ENCODE measurements around the gene LAMA5.

Gene LAMA5

DNA sequence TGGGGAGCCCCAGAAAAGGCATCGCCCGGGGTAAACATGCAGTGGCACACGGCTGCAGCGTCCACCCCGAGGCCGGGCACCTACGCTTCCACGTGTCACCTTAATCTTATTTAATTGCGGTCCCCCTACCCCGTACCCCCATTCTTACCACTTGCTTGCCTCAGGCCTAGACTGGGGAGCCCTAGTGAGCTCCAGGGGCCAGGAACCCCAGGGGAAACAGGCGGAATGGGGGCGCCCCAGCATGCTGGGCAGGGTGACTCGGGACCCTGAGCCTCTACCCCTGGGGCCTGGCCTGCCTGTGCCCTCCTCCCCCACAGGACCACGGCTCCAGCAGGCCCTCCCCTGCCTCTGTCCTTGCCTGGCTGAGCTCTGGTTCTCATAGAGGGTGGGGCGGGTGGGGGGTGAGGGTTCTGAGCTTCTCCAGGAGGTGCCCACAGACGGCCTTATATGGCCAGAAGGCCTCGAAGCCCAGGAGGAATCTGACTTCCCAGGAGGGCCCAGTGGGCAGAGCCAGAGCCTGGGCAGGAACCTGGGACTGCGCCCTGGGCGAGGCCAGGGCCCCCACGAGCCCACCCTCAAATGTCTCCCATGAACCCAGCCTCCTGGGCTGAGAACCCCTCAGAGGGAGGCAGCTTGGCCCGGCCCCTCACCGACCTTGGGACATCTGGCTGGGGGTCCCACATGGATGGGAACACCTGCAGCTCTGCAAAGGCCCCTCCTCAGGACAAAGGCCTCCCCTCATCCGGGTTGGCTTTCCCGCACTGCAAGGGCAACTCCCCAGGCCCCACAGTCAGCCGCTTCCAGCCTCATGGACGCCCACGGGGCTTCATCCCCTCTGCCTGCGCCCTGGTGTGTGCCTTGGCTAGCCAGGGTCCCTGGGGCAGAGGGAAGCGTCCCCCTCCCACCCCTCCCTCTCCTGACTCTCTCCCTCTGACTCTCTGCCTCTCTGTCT is 5.2 kb upstream of the LAMA5 start:
- H3K4me1 ChIP-seq (ENCODE audit: control insufficient read depth, insufficient read depth, low read length), result peaks cover 53% of the 10 kb centered on the region
- H3K4me3 ChIP-seq (ENCODE audit: low read length), result no peak overlapping the region
- no peak for DNase-seq (ENCODE audit: low read depth)
- H3K9me3 ChIP-seq (ENCODE audit: control insufficient read depth, low read length), result no peaks in the 10 kb centered on the region
- no peaks in the 10 kb centered on the region for H3K36me3 ChIP-seq (ENCODE audit: control insufficient read depth, insufficient read depth, low read length, severe bottlenecking)
- H3K27me3 ChIP-seq (replicated peaks; ENCODE audit: control insufficient read depth, insufficient read depth, low read length), result no peaks in the 10 kb centered on the region
- no peak overlapping the region for H3K9ac ChIP-seq (ENCODE audit: low read length)

DNA sequence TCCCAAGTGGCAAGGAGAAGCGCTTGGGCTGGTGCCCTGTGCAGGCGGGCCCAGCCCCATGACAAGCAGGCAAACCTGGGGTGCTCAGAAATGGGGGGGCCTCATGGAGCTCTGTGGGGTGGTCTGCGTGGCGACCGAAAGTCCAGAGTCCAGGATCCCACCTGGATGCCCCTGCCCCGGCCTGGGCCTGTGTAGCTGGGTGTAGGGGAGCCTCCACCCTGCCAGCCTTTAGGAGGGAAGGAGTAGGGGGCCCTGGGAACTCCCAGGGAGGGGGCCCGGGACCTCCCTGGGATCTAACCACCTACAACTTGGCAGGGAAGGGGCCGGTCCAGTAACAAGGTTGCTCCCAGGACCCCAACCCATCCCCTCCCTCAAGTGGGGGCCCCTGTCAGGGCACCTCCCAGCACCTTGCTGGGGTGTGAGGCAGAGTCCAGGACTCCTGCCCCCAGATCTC is 4.5 kb upstream of the LAMA5 start:
- H3K9ac ChIP-seq (ENCODE audit: low read length), result no peak overlapping the region
- H3K4me1 ChIP-seq (ENCODE audit: control insufficient read depth, insufficient read depth, low read length), result peaks cover 51% of the 10 kb centered on the region
- no peaks in the 10 kb centered on the region for H3K36me3 ChIP-seq (ENCODE audit: control insufficient read depth, insufficient read depth, low read length, severe bottlenecking)
- no peak overlapping the region for H3K4me3 ChIP-seq (ENCODE audit: low read length)
- no peaks in the 10 kb centered on the region for H3K9me3 ChIP-seq (ENCODE audit: control insufficient read depth, low read length)
- no peaks in the 10 kb centered on the region for H3K27me3 ChIP-seq (replicated peaks; ENCODE audit: control insufficient read depth, insufficient read depth, low read length)
- DNase-seq (ENCODE audit: low read depth), result no peak

GRCh38 chr20:62370807-62371587 is 3.9 kb upstream of the LAMA5 start:
- no peak for DNase-seq (ENCODE audit: low read depth)
- no peak overlapping the region for H3K4me3 ChIP-seq (ENCODE audit: low read length)
- H3K27me3 ChIP-seq (replicated peaks; ENCODE audit: control insufficient read depth, insufficient read depth, low read length), result no peaks in the 10 kb centered on the region
- H3K4me1 ChIP-seq (ENCODE audit: control insufficient read depth, insufficient read depth, low read length), result peaks cover 47% of the 10 kb centered on the region
- H3K9me3 ChIP-seq (ENCODE audit: control insufficient read depth, low read length), result no peaks in the 10 kb centered on the region
- H3K36me3 ChIP-seq (ENCODE audit: control insufficient read depth, insufficient read depth, low read length, severe bottlenecking), result no peaks in the 10 kb centered on the region
- H3K9ac ChIP-seq (ENCODE audit: low read length), result no peak overlapping the region

DNA sequence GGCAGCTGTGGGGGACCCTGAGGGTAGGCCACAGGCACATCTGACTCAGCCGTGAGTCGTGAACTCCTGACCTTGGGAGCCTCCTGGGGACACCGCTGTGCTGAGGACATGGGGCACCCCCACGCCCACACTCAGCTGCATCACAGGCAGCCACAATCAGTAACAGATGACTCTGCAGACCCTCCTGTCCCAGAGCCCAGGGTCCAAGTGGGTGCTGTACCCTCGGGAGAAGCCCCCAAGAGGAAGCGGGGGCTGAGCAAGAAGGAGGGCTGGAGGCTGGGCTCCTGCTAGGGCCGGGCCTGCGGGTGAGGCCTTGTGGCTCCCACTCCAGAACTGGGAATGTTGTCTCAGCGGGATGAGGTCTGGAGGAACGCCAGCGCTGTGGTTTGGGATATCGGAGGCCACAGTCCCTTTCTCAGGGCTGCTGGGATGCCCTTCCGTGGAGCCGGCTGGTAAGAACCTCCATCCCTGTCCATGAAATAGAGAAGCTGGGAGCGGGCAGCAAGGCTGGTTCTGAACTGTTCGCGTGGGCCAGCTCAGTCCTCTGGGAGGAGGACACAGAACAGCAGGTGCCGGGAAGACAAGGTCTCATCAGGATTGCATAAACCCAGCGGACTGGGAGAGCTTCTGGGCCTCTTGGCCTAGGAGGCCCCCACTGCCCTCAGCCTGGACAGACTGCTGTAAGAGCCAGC is 3.1 kb upstream of the LAMA5 start:
- peaks cover 41% of the 10 kb centered on the region for H3K4me1 ChIP-seq (ENCODE audit: control insufficient read depth, insufficient read depth, low read length)

GRCh38 chr20:62369815-62370114 is 2.7 kb upstream of the LAMA5 start:
- Histone ChIP-seq H3K4me1 (ENCODE audit: control insufficient read depth, insufficient read depth, low read length) (peaks cover 39% of the 10 kb centered on the region), H3K9ac (ENCODE audit: low read length) (no peak overlapping the region), H3K36me3 (ENCODE audit: control insufficient read depth, insufficient read depth, low read length, severe bottlenecking) (no peaks in the 10 kb centered on the region), H3K9me3 (ENCODE audit: control insufficient read depth, low read length) (no peaks in the 10 kb centered on the region), H3K27me3 (replicated peaks; ENCODE audit: control insufficient read depth, insufficient read depth, low read length) (no peaks in the 10 kb centered on the region), H3K4me3 (ENCODE audit: low read length) (no peak overlapping the region)
- DNase-seq (ENCODE audit: low read depth), result no peak

More for the DNA sequence above, 3.1 kb upstream of the LAMA5 start:
- peak; percentile 55 for DNase-seq (ENCODE audit: low read depth)
- Histone ChIP-seq H3K4me3 (ENCODE audit: low read length) (no peak overlapping the region), H3K27me3 (replicated peaks; ENCODE audit: control insufficient read depth, insufficient read depth, low read length) (no peaks in the 10 kb centered on the region), H3K9ac (ENCODE audit: low read length) (no peak overlapping the region), H3K9me3 (ENCODE audit: control insufficient read depth, low read length) (no peaks in the 10 kb centered on the region), H3K36me3 (ENCODE audit: control insufficient read depth, insufficient read depth, low read length, severe bottlenecking) (no peaks in the 10 kb centered on the region)

DNA sequence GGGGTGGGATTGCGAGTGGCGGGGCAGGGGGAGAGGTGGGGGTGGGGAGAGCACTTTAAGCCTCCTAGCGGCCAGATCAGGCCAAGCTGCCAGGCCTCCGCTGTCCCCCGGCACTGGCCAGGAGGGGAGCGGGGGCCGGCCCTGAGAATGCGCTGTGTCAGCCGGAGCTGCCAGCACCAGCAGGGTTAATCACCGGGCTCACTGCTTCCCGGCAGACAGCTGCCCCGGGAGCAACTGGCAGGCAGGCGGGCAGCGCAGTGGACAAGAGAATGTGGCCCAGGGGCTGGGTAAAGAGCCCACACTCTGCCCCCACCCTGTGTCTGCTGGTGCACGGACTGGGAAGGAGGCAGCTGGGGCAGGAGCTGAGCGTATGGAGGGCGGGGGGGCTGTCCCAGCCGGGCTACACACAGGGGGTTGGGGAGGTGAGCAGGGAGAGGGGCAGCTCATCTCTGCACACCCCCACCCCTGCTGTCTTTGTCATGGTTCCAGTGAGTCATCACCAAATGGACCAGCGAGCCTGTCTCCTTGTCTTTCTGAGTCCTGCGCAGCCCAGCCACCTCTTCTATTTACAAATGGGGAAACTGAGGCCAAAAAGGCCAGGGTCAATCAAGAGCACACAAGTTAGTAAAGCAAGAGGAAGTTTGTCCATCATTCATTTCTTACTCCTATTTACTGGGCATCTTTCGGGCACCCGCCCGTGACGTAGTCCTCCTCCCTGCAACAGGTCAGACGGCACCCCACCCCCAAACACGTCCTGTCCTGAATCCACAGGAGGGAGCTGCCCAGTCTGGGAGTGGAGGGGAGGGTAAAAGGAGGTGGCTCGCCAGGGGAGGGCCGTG is 2.1 kb upstream of the LAMA5 start:
- Histone ChIP-seq H3K4me3 (ENCODE audit: low read length) (no peak overlapping the region), H3K36me3 (ENCODE audit: control insufficient read depth, insufficient read depth, low read length, severe bottlenecking) (no peaks in the 10 kb centered on the region), H3K9me3 (ENCODE audit: control insufficient read depth, low read length) (no peaks in the 10 kb centered on the region), H3K27me3 (replicated peaks; ENCODE audit: control insufficient read depth, insufficient read depth, low read length) (no peaks in the 10 kb centered on the region), H3K4me1 (ENCODE audit: control insufficient read depth, insufficient read depth, low read length) (peaks cover 38% of the 10 kb centered on the region), H3K9ac (ENCODE audit: low read length) (no peak overlapping the region)
- DNase-seq (ENCODE audit: low read depth), result peak; percentile 67

- peaks cover 38% of the 10 kb centered on the region for H3K4me1 ChIP-seq (ENCODE audit: control insufficient read depth, insufficient read depth, low read length)
- H3K4me3 ChIP-seq (ENCODE audit: low read length), result no peak overlapping the region
- H3K36me3 ChIP-seq (ENCODE audit: control insufficient read depth, insufficient read depth, low read length, severe bottlenecking), result no peaks in the 10 kb centered on the region
- no peak overlapping the region for H3K9ac ChIP-seq (ENCODE audit: low read length)
- DNase-seq (ENCODE audit: low read depth), result peak; percentile 55
- H3K9me3 ChIP-seq (ENCODE audit: control insufficient read depth, low read length), result no peaks in the 10 kb centered on the region
- no peaks in the 10 kb centered on the region for H3K27me3 ChIP-seq (replicated peaks; ENCODE audit: control insufficient read depth, insufficient read depth, low read length)
These were observed 1.4 kb upstream of the LAMA5 start for GRCh38 chr20:62368392-62368975.

DNA sequence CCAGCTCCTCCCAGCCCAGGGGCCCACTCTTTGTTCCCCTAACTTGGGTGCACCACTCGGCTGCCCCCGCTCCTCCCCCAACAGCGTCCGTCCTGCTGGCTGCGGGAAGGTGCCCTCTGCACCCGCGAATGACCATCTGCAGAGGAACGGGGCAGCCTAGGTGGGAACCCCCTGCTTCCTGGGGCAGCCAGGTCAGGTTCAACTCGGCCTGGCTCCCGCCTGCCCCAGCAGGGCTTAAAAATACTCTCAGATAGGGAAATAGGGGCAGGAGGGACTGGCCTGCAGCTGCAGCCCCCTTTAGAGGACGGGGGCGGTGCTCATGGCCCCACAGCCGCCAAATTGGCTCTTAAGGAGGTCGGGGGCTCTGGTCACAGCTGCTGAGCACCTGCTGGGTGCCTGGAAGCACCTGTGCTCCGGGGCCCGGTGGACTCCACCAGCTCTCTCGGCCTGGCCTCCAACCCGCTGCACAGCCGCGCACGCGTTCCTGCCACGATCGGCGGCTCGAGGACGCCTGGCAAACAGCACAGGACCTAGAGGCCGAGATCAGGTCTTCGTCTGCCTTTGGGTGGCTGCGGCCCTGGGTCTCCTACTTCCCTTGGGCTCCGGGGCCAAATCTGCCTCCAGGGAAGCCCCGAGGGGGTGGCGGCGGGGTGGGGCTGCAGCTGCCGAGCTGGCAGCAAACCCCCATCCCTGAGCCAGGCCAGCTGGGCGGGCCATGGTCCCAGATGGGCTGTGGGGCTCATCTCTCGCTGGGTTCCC is 700 bp upstream of the LAMA5 start:
- H3K27me3 ChIP-seq (replicated peaks; ENCODE audit: control insufficient read depth, insufficient read depth, low read length), result no peaks in the 10 kb centered on the region
- H3K36me3 ChIP-seq (ENCODE audit: control insufficient read depth, insufficient read depth, low read length, severe bottlenecking), result no peaks in the 10 kb centered on the region
- H3K9ac ChIP-seq (ENCODE audit: low read length), result no peak overlapping the region
- H3K9me3 ChIP-seq (ENCODE audit: control insufficient read depth, low read length), result no peaks in the 10 kb centered on the region
- peak overlapping the region; percentile 33 for H3K4me3 ChIP-seq (ENCODE audit: low read length)
- H3K4me1 ChIP-seq (ENCODE audit: control insufficient read depth, insufficient read depth, low read length), result peaks cover 38% of the 10 kb centered on the region
- no peak for DNase-seq (ENCODE audit: low read depth)

GRCh38 chr20:62366370-62367135 is 559 bp downstream of the LAMA5 start:
- H3K9me3 ChIP-seq (ENCODE audit: control insufficient read depth, low read length), result no peaks in the 10 kb centered on the region
- peak overlapping the region; percentile 76 for H3K4me3 ChIP-seq (ENCODE audit: low read length)
- DNase-seq (ENCODE audit: low read depth), result peak; percentile 21
- peak overlapping the region; percentile 68 for H3K9ac ChIP-seq (ENCODE audit: low read length)
- H3K4me1 ChIP-seq (ENCODE audit: control insufficient read depth, insufficient read depth, low read length), result peaks cover 38% of the 10 kb centered on the region
- H3K27me3 ChIP-seq (replicated peaks; ENCODE audit: control insufficient read depth, insufficient read depth, low read length), result no peaks in the 10 kb centered on the region
- no peaks in the 10 kb centered on the region for H3K36me3 ChIP-seq (ENCODE audit: control insufficient read depth, insufficient read depth, low read length, severe bottlenecking)
